HepG2 (cell line): ENCODE data around the gene IRF3. TPM values are rescaled to one million over a fixed set of nuclear protein-coding genes. Genes with fewer than 3 reads are reported as not detected.

Experiments used
- HMG20B ChIP-seq: conservative IDR thresholded peaks from 2 replicates; pipeline ENCODE4 v1.6.1; 2016; ENCODE audit warnings: missing genetic modification reagents, missing compliant biosample characterization
- KDM5A ChIP-seq: fragments of 200-600 bp; sonication (generic); IDR thresholded peaks from 2 replicates; pipeline ENCODE4 v1.7.0; 2018; ENCODE audit warnings: antibody characterized with exemption, mild to moderate bottlenecking, low read length, borderline replicate concordance
- MAFK ChIP-seq, 2 experiments: IDR thresholded peaks in 1 of 2; conservative IDR thresholded peaks in 1 of 2; 2 replicates each; pipeline ENCODE4 v1.6.1; 2011; ENCODE audit warnings: improper control_type of control experiment in 2 of 2, low read length in 2 of 2
- MEIS2 ChIP-seq: sonication (generic); formaldehyde crosslinking; IDR thresholded peaks from 2 replicates; pipeline ENCODE4 v1.9.0; 2021; ENCODE audit warnings: mild to moderate bottlenecking, missing genetic modification reagents
- MXI1 ChIP-seq: IDR thresholded peaks from 3 replicates; pipeline ENCODE4 v1.6.1; 2012; ENCODE audit warnings: low read depth, low read length, inconsistent platforms, borderline replicate concordance
- SOX6 ChIP-seq, 2 experiments: fragments of 450-650 bp in 1 of 2; sonication (generic) in 1 of 2; formaldehyde crosslinking in 1 of 2; IDR thresholded peaks; 2 replicates each; pipeline versions ENCODE4 v1.4.0 to v1.6.1; 2017 to 2020; ENCODE audit warnings: antibody characterized with exemption in 1 of 2, mild to moderate bottlenecking in 1 of 2, missing genetic modification reagents in 1 of 2
- ZNF292 ChIP-seq: sonication (generic); formaldehyde crosslinking; IDR thresholded peaks from 2 replicates; pipeline ENCODE4 v1.8.1; 2022; ENCODE audit warnings: mild to moderate bottlenecking, low read depth, missing genetic modification reagents, borderline replicate concordance
- ZNF569 ChIP-seq: sonication (generic); formaldehyde crosslinking; IDR thresholded peaks from 2 replicates; pipeline ENCODE4 v1.5.0; 2020; ENCODE audit warnings: mild to moderate bottlenecking, missing genetic modification reagents, moderate library complexity, borderline replicate concordance
- ZNF768 ChIP-seq: sonication (generic); formaldehyde crosslinking; IDR thresholded peaks from 2 replicates; pipeline ENCODE4 v1.4.0; 2020; ENCODE audit warnings: missing genetic modification reagents
- ZZZ3 ChIP-seq: sonication (generic); formaldehyde crosslinking; IDR thresholded peaks from 2 replicates; pipeline ENCODE4 v1.4.0; 2020; ENCODE audit warnings: missing genetic modification reagents, mild to moderate bottlenecking, borderline replicate concordance
- polyA plus RNA-seq, 8 experiments: library from polyadenylated mRNA; depleted of rRNA in 3 of 8; stranded (reverse) in 7 of 8; unstranded in 1 of 8; fragments of >200 nt; fragmentation: Illumina TruSeq in 4 of 8; extraction: Trizol in 4 of 8; gene quantifications; 2 replicates each; pipeline versions ENCODE4 v1.2.1 to v1.2.3, GENCODE V29; 2011 to 2016; ENCODE audit warnings: low read depth in 4 of 8, missing spikeins in 1 of 8, mixed read lengths in 1 of 8; ENCODE audit not compliant: insufficient read depth in 1 of 8
- total RNA-seq, 5 experiments: library from RNA; depleted of rRNA; stranded (reverse); fragments of >200 nt; fragmentation: Illumina TruSeq; extraction: Trizol; gene quantifications; 2 replicates each; pipeline ENCODE4 v1.2.3, GENCODE V29; 2016; ENCODE audit warnings: low read depth in 1 of 5
- TF ChIP-seq, protein P1 (sequence below): sonication (generic); formaldehyde crosslinking; conservative IDR thresholded peaks from 2 replicates; pipeline ENCODE4 v1.8.0; 2022; ENCODE audit warnings: mild to moderate bottlenecking, moderate library complexity, missing genetic modification reagents
- TF ChIP-seq, protein P2 (sequence below): sonication (generic); formaldehyde crosslinking; IDR thresholded peaks from 2 replicates; pipeline ENCODE4 v1.9.0; 2021; ENCODE audit warnings: missing genetic modification reagents, borderline replicate concordance
- TF ChIP-seq, protein P3 (sequence below): IDR thresholded peaks from 2 replicates; pipeline ENCODE4 v1.6.1; 2012; ENCODE audit warnings: inconsistent platforms
- TF ChIP-seq, protein P4 (sequence below): sonication (generic); formaldehyde crosslinking; IDR thresholded peaks from 2 replicates; pipeline ENCODE4 v1.4.0; 2020; ENCODE audit warnings: missing genetic modification reagents; ENCODE audit errors: not compliant biosample characterization
- TF ChIP-seq, protein P5 (sequence below): sonication (generic); formaldehyde crosslinking; conservative IDR thresholded peaks from 2 replicates; pipeline ENCODE4 v1.4.0; 2020; ENCODE audit warnings: missing genetic modification reagents
- TF ChIP-seq, protein P6 (sequence below), 2 experiments: fragments of 450-650 bp in 1 of 2; sonication (generic) in 1 of 2; formaldehyde crosslinking; IDR thresholded peaks; 2 replicates each; pipeline versions ENCODE4 v1.5.0 to v1.8.0; 2020 to 2022; ENCODE audit warnings: mild to moderate bottlenecking in 1 of 2, missing genetic modification reagents in 1 of 2
- TF ChIP-seq, protein P7 (sequence below): sonication (generic); formaldehyde crosslinking; IDR thresholded peaks from 2 replicates; pipeline ENCODE4 v1.4.0; 2020; ENCODE audit warnings: missing genetic modification reagents

Gene IRF3
- total and polyA plus RNA-seq, 2 of the 13 experiments (the other 11 are each of a cell fraction or from before 2014, with no cell fraction given): 61.9 to 65.5 TPM

DNA sequence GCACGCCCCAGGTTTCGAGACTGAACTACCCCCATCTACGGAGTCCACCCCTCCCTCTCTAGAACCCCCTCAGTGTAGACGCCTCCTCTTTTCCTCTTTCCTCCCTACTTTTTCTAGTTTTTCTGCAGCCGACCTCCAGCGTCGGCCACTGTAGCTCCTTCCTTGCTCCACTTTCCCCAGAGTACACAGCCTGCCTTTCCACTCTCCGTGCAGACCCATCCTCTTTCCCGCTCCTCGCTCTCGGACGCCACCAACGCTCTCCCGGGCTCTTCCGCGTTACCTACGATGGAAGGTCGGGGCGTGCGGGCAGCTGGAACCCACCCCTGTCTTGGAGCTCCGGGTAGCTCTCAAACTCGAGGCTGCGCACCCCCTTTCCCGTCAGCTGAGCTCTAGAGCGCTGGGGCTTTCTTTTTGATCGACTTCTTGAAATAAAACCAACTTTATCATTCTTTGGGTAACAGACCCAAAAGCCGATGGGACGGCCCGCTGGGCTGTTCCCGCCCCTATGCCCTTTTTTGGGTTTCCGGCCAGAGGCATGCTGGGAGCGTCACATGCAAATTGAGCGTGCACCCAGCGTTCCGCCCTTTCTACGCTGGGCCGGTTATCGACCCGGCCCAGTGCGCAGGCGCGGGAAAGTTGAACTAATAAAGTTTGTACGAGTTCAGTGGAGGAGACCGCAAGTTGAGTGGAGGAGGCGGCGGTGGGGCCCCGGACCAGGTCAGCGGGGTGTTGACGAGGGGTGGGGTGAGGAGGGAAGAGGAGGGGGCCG lies at the start of gene IRF3, which contains the start of gene BCL2L12 (continued):
- TF ChIP-seq, protein P1, sequence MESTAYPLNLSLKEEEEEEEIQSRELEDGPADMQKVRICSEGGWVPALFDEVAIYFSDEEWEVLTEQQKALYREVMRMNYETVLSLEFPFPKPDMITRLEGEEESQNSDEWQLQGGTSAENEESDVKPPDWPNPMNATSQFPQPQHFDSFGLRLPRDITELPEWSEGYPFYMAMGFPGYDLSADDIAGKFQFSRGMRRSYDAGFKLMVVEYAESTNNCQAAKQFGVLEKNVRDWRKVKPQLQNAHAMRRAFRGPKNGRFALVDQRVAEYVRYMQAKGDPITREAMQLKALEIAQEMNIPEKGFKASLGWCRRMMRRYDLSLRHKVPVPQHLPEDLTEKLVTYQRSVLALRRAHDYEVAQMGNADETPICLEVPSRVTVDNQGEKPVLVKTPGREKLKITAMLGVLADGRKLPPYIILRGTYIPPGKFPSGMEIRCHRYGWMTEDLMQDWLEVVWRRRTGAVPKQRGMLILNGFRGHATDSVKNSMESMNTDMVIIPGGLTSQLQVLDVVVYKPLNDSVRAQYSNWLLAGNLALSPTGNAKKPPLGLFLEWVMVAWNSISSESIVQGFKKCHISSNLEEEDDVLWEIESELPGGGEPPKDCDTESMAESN: no peak; the same call in 1 of the 2 replicates
- TF ChIP-seq, protein P2, sequence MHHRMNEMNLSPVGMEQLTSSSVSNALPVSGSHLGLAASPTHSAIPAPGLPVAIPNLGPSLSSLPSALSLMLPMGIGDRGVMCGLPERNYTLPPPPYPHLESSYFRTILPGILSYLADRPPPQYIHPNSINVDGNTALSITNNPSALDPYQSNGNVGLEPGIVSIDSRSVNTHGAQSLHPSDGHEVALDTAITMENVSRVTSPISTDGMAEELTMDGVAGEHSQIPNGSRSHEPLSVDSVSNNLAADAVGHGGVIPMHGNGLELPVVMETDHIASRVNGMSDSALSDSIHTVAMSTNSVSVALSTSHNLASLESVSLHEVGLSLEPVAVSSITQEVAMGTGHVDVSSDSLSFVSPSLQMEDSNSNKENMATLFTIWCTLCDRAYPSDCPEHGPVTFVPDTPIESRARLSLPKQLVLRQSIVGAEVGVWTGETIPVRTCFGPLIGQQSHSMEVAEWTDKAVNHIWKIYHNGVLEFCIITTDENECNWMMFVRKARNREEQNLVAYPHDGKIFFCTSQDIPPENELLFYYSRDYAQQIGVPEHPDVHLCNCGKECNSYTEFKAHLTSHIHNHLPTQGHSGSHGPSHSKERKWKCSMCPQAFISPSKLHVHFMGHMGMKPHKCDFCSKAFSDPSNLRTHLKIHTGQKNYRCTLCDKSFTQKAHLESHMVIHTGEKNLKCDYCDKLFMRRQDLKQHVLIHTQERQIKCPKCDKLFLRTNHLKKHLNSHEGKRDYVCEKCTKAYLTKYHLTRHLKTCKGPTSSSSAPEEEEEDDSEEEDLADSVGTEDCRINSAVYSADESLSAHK (CRISPR knock-in tag): no peak
- TF ChIP-seq MEIS2 (CRISPR knock-in tag) (0 out of 2 replicates have a peak, but pooled peaks have one; percentile 30), KDM5A (peak; percentile 86; the same call in 1 of the 2 replicates), MXI1 (peak; percentile 71; the same call in 1 of the 3 replicates), SOX6 (IDR thresholded peaks at IDR 0.05) (no peak), SOX6 (CRISPR knock-in tag; IDR thresholded peaks at IDR 0.05) (peak; percentile 31; the same call in 1 of the 2 replicates), ZNF292 (CRISPR knock-in tag) (no peak), ZNF569 (CRISPR knock-in tag) (no peak), ZZZ3 (CRISPR knock-in tag) (no peak), ZNF768 (no peak), HMG20B (CRISPR knock-in tag) (no peak), MAFK (conservative IDR thresholded peaks at IDR 0.05 in 1 of 2, IDR thresholded peaks at IDR 0.05 in 1 of 2; ENCODE audit: low read length in 2 of 2) (no peak)
- TF ChIP-seq, protein P3, sequence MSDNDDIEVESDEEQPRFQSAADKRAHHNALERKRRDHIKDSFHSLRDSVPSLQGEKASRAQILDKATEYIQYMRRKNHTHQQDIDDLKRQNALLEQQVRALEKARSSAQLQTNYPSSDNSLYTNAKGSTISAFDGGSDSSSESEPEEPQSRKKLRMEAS: peak; percentile 43; the same call in 1 of the 2 replicates
- TF ChIP-seq, protein P4, sequence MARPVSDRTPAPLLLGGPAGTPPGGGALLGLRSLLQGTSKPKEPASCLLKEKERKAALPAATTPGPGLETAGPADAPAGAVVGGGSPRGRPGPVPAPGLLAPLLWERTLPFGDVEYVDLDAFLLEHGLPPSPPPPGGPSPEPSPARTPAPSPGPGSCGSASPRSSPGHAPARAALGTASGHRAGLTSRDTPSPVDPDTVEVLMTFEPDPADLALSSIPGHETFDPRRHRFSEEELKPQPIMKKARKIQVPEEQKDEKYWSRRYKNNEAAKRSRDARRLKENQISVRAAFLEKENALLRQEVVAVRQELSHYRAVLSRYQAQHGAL (CRISPR knock-in tag): no peak
- TF ChIP-seq, protein P5, sequence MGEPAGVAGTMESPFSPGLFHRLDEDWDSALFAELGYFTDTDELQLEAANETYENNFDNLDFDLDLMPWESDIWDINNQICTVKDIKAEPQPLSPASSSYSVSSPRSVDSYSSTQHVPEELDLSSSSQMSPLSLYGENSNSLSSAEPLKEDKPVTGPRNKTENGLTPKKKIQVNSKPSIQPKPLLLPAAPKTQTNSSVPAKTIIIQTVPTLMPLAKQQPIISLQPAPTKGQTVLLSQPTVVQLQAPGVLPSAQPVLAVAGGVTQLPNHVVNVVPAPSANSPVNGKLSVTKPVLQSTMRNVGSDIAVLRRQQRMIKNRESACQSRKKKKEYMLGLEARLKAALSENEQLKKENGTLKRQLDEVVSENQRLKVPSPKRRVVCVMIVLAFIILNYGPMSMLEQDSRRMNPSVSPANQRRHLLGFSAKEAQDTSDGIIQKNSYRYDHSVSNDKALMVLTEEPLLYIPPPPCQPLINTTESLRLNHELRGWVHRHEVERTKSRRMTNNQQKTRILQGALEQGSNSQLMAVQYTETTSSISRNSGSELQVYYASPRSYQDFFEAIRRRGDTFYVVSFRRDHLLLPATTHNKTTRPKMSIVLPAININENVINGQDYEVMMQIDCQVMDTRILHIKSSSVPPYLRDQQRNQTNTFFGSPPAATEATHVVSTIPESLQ: no peak
- TF ChIP-seq, protein P6, sequence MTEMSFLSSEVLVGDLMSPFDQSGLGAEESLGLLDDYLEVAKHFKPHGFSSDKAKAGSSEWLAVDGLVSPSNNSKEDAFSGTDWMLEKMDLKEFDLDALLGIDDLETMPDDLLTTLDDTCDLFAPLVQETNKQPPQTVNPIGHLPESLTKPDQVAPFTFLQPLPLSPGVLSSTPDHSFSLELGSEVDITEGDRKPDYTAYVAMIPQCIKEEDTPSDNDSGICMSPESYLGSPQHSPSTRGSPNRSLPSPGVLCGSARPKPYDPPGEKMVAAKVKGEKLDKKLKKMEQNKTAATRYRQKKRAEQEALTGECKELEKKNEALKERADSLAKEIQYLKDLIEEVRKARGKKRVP (CRISPR knock-in tag; IDR thresholded peaks at IDR 0.05): no peak
- TF ChIP-seq, protein P7, sequence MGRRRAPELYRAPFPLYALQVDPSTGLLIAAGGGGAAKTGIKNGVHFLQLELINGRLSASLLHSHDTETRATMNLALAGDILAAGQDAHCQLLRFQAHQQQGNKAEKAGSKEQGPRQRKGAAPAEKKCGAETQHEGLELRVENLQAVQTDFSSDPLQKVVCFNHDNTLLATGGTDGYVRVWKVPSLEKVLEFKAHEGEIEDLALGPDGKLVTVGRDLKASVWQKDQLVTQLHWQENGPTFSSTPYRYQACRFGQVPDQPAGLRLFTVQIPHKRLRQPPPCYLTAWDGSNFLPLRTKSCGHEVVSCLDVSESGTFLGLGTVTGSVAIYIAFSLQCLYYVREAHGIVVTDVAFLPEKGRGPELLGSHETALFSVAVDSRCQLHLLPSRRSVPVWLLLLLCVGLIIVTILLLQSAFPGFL (CRISPR knock-in tag): no peak
